GM13977 (cell line): Measurements from ENCODE around the gene HBA2.
A peak's percentile ranks its signal among the peaks of the same experiment; 100 is the strongest.
"Not testable (repeated sequence)": the region's sequence is repeated elsewhere in the genome, so short reads cannot be mapped to it uniquely, and the experiment has no call there.

ENCODE experiments used
- DNase-seq: peaks from one replicate; pipeline ENCODE4 v3.0.0; 2012; ENCODE audit warnings: low spot score
- CTCF ChIP-seq: IDR thresholded peaks from 2 replicates; pipeline ENCODE4 v1.5.1; 2012; ENCODE audit warnings: mild to moderate bottlenecking, control low read depth; ENCODE audit not compliant: insufficient read depth; ENCODE audit errors: extremely low read depth, missing control alignments
- in situ Hi-C: fragments of 300-500 bp; cut with MboI; formaldehyde crosslinking; loops from one replicate; pipeline ENCODE4 v1.12.0; 2022; ENCODE audit warnings: low sequenced_read_pairs, low pct_unique_long_range_greater_than_20kb, mixed read lengths, inconsistent platforms; ENCODE audit not compliant: unreplicated experiment

The HBA2 gene

GRCh38 chr16:165539-166374, 6.9 kb upstream of the HBA2 start, which contains the start of gene HBM:
TSS of gene HBM (plus strand) at chr16:165978. CDS start at chr16:165998, 20 bp downstream.
- TF ChIP-seq CTCF, result no peak
- in situ Hi-C loops, result no loop called here
- DNase-seq, result peak; percentile 57

GRCh38 chr16:166375-167121, 6.1 kb upstream of the HBA2 start:
- DNase-seq, result no peak
- TF ChIP-seq CTCF, result no peak
- in situ Hi-C loops, result no loop called here

GRCh38 chr16:167122-167690, 5.5 kb upstream of the HBA2 start:
- in situ Hi-C loops, result no loop called here
- DNase-seq, result no peak
- TF ChIP-seq CTCF, result no peak

GRCh38 chr16:168424-168823, 4.3 kb upstream of the HBA2 start:
- DNase-seq, result peak; percentile 18
- TF ChIP-seq CTCF, result no peak
- in situ Hi-C loops, result no loop called here

- no peak for TF ChIP-seq CTCF
- in situ Hi-C loops, result no loop called here
- no peak for DNase-seq
Measured at GRCh38 chr16:169014-169413, 3.7 kb upstream of the HBA2 start.

GRCh38 chr16:170088-170507, 2.6 kb upstream of the HBA2 start:
- DNase-seq, in situ Hi-C loops: not testable (repeated sequence)

- peak; percentile 26 for DNase-seq
Measured at GRCh38 chr16:170788-171187, 1.9 kb upstream of the HBA2 start.

GRCh38 chr16:173211-173854, 657 bp downstream of the HBA2 start:
- DNase-seq, in situ Hi-C loops: not testable (repeated sequence)

More at GRCh38 chr16:170788-171187, 1.9 kb upstream of the HBA2 start:
- in situ Hi-C loops, result no loop called here
- no peak for TF ChIP-seq CTCF

GRCh38 chr16:173928-174769, 1.5 kb downstream of the HBA2 start:
- DNase-seq, in situ Hi-C loops: not testable (repeated sequence)
